Measurements from ENCODE around the gene PITPNB.

Gene PITPNB

GRCh38 chr22:27868732-27869282 lies 50.2 kb downstream of the PITPNB start:
- no peak for TF ChIP-seq CTCF (IDR thresholded peaks at IDR 0.05; ENCODE audit: control insufficient read depth, extremely low read depth, insufficient read depth)
- no peak overlapping the region for H3K4me3 ChIP-seq (ENCODE audit: low read depth, low read length)
- no peak for DNase-seq (ENCODE audit: low read depth)

DNA sequence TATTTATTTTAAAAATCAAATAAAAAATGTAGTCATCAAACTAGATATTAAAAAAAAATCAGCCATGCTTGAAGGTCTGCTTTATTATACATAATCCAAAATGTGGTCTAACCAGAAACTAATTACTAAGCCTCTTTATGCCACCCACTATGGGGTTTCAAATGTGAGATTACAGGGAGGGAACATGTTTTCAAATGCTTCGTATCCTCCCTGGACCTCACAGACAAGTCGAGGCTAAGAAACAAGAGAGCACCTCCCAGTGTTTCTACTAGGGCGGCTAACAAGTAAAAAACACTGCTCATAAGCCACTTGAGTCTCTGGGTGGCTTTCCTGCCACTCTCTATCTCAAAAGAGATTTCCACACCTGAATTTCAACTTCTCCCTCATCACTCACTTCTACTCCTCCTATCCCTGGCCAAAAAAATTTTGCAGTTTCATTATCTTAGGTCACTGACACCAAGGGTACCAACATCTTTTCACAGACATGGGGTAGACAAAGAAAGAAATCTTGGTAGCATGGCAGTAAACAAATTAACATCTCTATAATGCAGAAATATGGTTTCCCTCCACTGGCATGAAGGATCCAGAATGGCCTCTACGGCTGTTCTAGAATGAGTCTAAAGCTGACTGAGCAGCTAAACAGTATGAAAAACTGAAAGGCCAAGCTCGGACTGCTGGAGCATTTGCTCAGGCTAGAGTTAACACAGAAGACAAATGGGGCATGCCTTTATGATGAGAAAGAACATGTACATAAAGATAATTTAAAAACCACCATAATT lies 50.9 kb downstream of the PITPNB start:
- no peak overlapping the region for H3K4me3 ChIP-seq (ENCODE audit: low read depth, low read length)
- no peak for DNase-seq (ENCODE audit: low read depth)
- no peak for TF ChIP-seq CTCF (IDR thresholded peaks at IDR 0.05; ENCODE audit: control insufficient read depth, extremely low read depth, insufficient read depth)

DNA sequence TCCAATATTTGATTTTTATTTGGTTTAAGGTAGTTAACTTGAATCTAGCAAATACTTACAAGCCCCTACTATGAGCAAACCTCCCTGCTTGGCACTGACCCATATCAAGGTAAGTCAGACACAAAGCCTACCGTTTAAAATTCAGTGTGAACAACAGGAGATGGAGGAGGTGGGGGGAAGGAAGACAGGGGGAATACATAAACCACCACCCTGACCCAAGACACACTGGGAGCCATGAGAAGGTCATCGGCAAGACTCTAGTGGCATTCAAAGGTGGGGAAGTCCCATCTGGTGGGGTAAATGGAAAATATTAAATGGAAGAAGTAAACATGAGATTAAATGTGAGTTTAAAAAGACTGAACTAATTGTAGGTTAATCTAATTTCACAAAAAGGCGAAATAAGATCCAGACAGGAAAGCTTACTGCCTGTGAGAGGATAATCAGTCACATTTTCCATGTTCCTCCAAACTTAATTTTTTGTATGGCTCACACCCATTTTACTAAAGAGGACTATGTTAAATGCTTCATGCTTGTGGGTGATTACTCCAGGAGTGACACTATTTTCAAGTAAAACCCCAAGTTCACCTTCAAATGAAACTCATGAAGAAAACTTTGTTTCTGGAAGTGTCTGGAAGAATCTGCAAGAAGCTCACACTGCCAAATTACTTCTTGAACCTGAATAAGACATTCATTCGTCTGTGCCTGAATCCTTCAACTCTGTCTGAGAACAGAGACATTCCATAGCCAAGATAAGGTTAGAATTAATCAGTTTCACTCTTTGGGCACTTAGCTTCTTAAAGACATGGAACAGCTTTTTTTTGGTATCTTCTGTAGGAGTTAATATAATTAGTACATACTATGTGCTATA lies 51.7 kb downstream of the PITPNB start:
- no peak for TF ChIP-seq CTCF (IDR thresholded peaks at IDR 0.05; ENCODE audit: control insufficient read depth, extremely low read depth, insufficient read depth)
- DNase-seq (ENCODE audit: low read depth) = no peak
- no peak overlapping the region for H3K4me3 ChIP-seq (ENCODE audit: low read depth, low read length)

DNA sequence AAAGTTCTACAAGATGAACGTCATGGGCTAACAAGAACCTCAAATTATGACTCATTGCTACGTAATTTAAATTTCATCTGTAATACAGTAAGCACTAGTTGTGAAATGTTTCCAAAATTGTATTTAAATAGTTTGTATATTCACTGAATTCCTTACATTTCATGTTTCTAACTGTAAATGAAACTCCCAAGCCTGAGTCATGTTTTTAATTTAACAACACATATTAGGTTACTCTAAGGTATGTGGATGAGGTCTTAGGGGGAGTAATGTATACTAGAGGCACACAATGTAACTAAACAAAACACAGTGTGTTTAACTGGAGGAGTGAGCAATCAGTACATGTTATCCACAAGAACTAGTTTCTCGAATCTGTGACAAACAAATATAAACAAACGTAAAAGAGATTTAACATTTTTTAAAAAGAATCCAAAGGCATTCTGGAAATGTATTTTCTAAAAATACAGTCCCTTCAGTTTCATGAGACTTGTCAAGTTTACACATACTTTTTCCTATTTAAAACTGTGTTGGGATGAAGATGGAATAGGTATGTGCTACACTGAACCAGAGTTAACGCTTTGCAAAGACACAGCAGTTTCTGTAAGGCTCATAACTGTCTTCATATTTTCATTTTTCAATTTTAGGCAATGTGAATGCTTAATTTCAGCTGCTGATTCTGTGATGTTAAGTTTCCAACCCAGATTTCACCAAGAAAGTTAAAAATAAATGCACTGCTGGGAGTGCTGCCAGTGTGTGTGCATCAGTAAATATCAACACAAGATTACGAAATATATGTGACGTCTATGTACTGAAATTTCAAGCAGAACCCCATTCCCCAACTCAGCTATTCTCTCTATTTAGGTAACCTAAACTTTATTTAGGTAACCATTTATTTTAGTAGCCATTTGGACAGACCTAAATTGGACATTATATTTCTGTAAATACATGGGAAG lies 52.6 kb downstream of the PITPNB start:
- no peak for DNase-seq (ENCODE audit: low read depth)
- H3K4me3 ChIP-seq (ENCODE audit: low read depth, low read length) = no peak overlapping the region
- no peak for TF ChIP-seq CTCF (IDR thresholded peaks at IDR 0.05; ENCODE audit: control insufficient read depth, extremely low read depth, insufficient read depth)

DNA sequence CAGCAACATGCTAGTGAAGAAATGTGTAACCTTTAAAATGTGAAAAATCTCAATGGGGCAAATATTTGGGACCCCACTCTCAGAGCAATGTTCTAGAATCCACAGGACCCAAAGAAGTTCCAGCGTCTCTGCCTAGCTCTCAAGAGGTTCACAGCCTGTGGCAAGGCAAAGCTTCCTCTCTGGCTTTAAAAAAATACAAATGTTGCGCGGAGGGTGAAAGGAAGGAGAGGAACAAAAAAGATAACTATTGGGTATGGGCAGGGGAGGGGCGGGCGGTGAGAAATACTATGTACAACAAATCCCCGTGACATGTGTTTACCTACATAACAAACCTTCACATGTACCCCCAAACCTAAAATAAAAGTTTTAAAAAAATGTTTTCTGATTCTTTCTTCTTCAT lies 53.6 kb downstream of the PITPNB start:
- no peak for TF ChIP-seq CTCF (IDR thresholded peaks at IDR 0.05; ENCODE audit: control insufficient read depth, extremely low read depth, insufficient read depth)

GRCh38 chr22:27863556-27863955 lies 55.5 kb downstream of the PITPNB start:
- H3K4me3 ChIP-seq (ENCODE audit: low read depth, low read length) = no peak overlapping the region
- no peak for TF ChIP-seq CTCF (IDR thresholded peaks at IDR 0.05; ENCODE audit: control insufficient read depth, extremely low read depth, insufficient read depth)
- no peak for DNase-seq (ENCODE audit: low read depth)

More for the DNA sequence above, 53.6 kb downstream of the PITPNB start:
- DNase-seq (ENCODE audit: low read depth) = no peak
- no peak overlapping the region for H3K4me3 ChIP-seq (ENCODE audit: low read depth, low read length)
